A549 treated with AZD9567 at 1 μM for 4 hours (cell line): ENCODE data around the gene ZNF280D. TPM values are rescaled to one million over a fixed set of nuclear protein-coding genes. Genes with fewer than 3 reads are reported as not detected.

ENCODE experiments used
- total RNA-seq: library from RNA; stranded (reverse); fragments of 200-300 nt; extraction: Qiagen RNA extraction; gene quantifications from 5 replicates; pipeline ENCODE4 v1.2.3, GENCODE V29; 2022; ENCODE audit not compliant: insufficient read depth

Gene ZNF280D
- 11.7 to 15.2 TPM (median 13.6 TPM) in 5 replicates for total RNA-seq

GRCh38 chr15:56733136-56734012 lies at the start of gene ZNF280D:
Gene ZNF280D (minus strand): TSS chr15:56733509. CDS start chr15:56707109, 26,400 bp downstream.

Other genes with a start within 250 kb of the ZNF280D start
- 27.3 to 39.7 TPM (median 35.8 TPM) in 5 replicates for gene TCF12, start 185.1 kb upstream of the ZNF280D start, total RNA-seq